Hepatocyte (in vitro differentiated cells): Measurements from ENCODE around the gene ABCC9.

ENCODE experiments used
- EZH2 ChIP-seq: fragments of 200-600 bp; sonication (generic); IDR thresholded peaks from 2 replicates; pipeline ENCODE4 v1.6.1; 2016; ENCODE audit warnings: antibody characterized with exemption, mild to moderate bottlenecking, borderline replicate concordance
- TF ChIP-seq, protein P1 (sequence below): fragments of 200-600 bp; sonication (generic); IDR thresholded peaks from 2 replicates; pipeline ENCODE4 v1.5.1; 2016; ENCODE audit warnings: antibody characterized with exemption, mild to moderate bottlenecking; ENCODE audit not compliant: poor library complexity

DNA sequence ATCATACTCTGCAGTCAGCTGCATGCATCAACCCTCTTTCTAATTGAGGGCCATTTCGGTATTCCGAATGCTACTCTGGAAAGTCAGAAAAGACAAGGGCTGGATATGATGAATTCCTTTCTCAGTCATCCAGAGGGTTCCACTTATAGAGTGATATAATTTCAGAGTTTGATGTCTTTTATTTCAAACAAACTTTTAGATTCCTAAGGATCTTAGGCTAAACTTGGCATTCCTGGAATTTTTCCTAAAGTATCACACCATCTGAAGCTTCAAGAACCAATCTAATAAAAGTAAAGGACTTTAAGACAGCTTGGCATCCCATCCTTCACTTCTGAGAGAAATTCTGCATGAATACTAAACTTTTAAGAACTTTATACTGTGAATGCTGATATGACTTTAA is 97.4 kb downstream of the ABCC9 start:
- no peak for TF ChIP-seq EZH2
- TF ChIP-seq, protein P1, sequence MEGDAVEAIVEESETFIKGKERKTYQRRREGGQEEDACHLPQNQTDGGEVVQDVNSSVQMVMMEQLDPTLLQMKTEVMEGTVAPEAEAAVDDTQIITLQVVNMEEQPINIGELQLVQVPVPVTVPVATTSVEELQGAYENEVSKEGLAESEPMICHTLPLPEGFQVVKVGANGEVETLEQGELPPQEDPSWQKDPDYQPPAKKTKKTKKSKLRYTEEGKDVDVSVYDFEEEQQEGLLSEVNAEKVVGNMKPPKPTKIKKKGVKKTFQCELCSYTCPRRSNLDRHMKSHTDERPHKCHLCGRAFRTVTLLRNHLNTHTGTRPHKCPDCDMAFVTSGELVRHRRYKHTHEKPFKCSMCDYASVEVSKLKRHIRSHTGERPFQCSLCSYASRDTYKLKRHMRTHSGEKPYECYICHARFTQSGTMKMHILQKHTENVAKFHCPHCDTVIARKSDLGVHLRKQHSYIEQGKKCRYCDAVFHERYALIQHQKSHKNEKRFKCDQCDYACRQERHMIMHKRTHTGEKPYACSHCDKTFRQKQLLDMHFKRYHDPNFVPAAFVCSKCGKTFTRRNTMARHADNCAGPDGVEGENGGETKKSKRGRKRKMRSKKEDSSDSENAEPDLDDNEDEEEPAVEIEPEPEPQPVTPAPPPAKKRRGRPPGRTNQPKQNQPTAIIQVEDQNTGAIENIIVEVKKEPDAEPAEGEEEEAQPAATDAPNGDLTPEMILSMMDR: no peak
